Glutamatergic neuron (in vitro differentiated cells): ENCODE results near the gene DOCK6. TPM values are rescaled to one million over a fixed set of nuclear protein-coding genes. Genes with fewer than 3 reads are reported as not detected.
"Not testable (repeated sequence)": the region's sequence is repeated elsewhere in the genome, so short reads cannot be mapped to it uniquely, and the experiment has no call there.

Source experiments
- DNase-seq: peaks from one replicate; pipeline ENCODE4 v3.0.0; 2022
- H3K27ac Mint-ChIP-seq: one replicate; pipeline ENCODE4 v1.8.0; 2020; ENCODE audit warnings: mild to moderate bottlenecking, mixed read lengths, inconsistent platforms; ENCODE audit not compliant: unreplicated experiment
- H3K27me3 Mint-ChIP-seq: one replicate; pipeline ENCODE4 v1.8.0; 2020; ENCODE audit warnings: mild to moderate bottlenecking, moderate library complexity, mixed read lengths, inconsistent platforms; ENCODE audit not compliant: unreplicated experiment
- H3K36me3 Mint-ChIP-seq: one replicate; pipeline ENCODE4 v1.8.0; 2020; ENCODE audit warnings: mild to moderate bottlenecking, mixed read lengths, inconsistent platforms; ENCODE audit not compliant: unreplicated experiment
- H3K4me1 Mint-ChIP-seq: one replicate; pipeline ENCODE4 v1.8.0; 2020; ENCODE audit warnings: mild to moderate bottlenecking, low read depth, mixed read lengths, inconsistent platforms; ENCODE audit not compliant: unreplicated experiment
- H3K4me3 Mint-ChIP-seq: one replicate; pipeline ENCODE4 v1.8.0; 2020; ENCODE audit warnings: mild to moderate bottlenecking, mixed read lengths, inconsistent platforms; ENCODE audit not compliant: unreplicated experiment
- H3K9me3 Mint-ChIP-seq: one replicate; pipeline ENCODE4 v1.8.0; 2020; ENCODE audit warnings: mild to moderate bottlenecking, moderate library complexity, mixed read lengths, inconsistent platforms; ENCODE audit not compliant: unreplicated experiment
- CTCF ChIP-seq: fragments of 200-600 bp; sonication (generic); IDR thresholded peaks from one replicate; pipeline ENCODE4 v1.5.0; 2021; ENCODE audit not compliant: partially characterized antibody, unreplicated experiment
- total RNA-seq: library from RNA; stranded (reverse); fragmentation: NEBNext Ultra II Directional; extraction: Animal tissue kit (Norgen Biotek cat#: 25700); gene quantifications from one replicate; pipeline ENCODE4 v1.2.1, GENCODE V29; 2021; ENCODE audit not compliant: unreplicated experiment

The DOCK6 gene
- total RNA-seq, 1 donor from 2014 or later: 260 TPM

GRCh38 chr19:11182994-11183393 is 79.3 kb downstream of the DOCK6 start:
- Mint-ChIP-seq H3K9me3 (peaks cover 3% of the 10 kb centered on the region), H3K4me3 (no peak overlapping the region), H3K27ac (no peak overlapping the region), H3K36me3 (peaks cover 10% of the 10 kb centered on the region), H3K27me3 (peaks cover 2% of the 10 kb centered on the region), H3K4me1 (no peaks in the 10 kb centered on the region)
- TF ChIP-seq CTCF: no peak
- no peak for DNase-seq

DNA sequence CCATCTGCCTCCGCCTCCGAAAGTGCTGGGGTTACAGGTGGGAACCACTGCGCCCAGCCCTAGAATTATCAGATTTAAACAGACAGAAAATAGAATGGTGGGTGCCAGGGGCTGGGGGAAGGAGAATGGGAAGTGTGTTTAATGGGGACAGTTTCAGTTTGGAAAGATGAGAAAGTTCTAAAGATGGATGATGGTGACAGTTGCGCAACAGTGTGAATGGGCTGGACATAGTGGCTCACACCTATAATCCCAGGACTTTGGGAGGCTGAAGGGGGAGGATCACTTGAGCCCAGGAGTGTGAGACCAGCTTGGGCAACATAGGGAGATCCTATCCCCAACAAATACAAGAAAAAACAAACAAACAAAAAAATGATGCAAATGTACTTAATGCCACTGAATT is 80.8 kb downstream of the DOCK6 start:
- Mint-ChIP-seq H3K27ac (no peak overlapping the region), H3K36me3 (peaks cover 6% of the 10 kb centered on the region), H3K9me3 (peaks cover 3% of the 10 kb centered on the region), H3K4me1 (no peaks in the 10 kb centered on the region), H3K27me3 (peaks cover 2% of the 10 kb centered on the region), H3K4me3 (no peak overlapping the region)
- TF ChIP-seq CTCF: no peak
- DNase-seq: no peak

- not testable (repeated sequence) for H3K27me3 Mint-ChIP-seq, H3K36me3 Mint-ChIP-seq, H3K4me1 Mint-ChIP-seq, H3K4me3 Mint-ChIP-seq, DNase-seq, H3K9me3 Mint-ChIP-seq, H3K27ac Mint-ChIP-seq
Observed at GRCh38 chr19:11180975-11181374, 81.3 kb downstream of the DOCK6 start.

DNA sequence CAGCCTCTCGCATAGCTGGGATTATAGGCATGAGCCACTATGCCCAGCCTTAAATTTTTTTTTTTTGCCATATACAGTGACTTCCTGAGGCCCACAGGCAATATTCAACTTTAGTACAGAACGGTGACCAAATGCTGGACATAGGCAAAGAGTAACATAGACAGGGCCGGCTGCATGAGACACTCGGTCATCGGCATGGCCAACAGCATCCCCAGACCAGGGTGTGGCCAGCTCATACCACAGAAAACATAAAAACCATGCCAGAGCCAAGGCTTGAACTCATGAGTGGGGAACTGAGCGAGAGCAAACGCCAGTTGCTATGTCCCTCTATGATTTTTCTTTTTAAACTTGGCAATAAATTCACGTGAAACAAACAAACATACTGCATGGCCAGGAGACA is 82.0 kb downstream of the DOCK6 start:
- Mint-ChIP-seq H3K9me3 (peaks cover 1% of the 10 kb centered on the region), H3K4me3 (no peak overlapping the region), H3K4me1 (no peaks in the 10 kb centered on the region), H3K27ac (no peak overlapping the region), H3K36me3 (peaks cover 6% of the 10 kb centered on the region), H3K27me3 (peaks cover 2% of the 10 kb centered on the region)
- no peak for DNase-seq
- no peak for TF ChIP-seq CTCF

- DNase-seq: no peak
- H3K9me3 Mint-ChIP-seq: peaks cover 1% of the 10 kb centered on the region
- TF ChIP-seq CTCF: no peak
- H3K4me3 Mint-ChIP-seq: no peak overlapping the region
- H3K36me3 Mint-ChIP-seq: peaks cover 6% of the 10 kb centered on the region
- H3K27me3 Mint-ChIP-seq: peaks cover 2% of the 10 kb centered on the region
- no peak overlapping the region for H3K27ac Mint-ChIP-seq
- no peaks in the 10 kb centered on the region for H3K4me1 Mint-ChIP-seq
Observed at GRCh38 chr19:11179716-11180297, 82.5 kb downstream of the DOCK6 start.

DNA sequence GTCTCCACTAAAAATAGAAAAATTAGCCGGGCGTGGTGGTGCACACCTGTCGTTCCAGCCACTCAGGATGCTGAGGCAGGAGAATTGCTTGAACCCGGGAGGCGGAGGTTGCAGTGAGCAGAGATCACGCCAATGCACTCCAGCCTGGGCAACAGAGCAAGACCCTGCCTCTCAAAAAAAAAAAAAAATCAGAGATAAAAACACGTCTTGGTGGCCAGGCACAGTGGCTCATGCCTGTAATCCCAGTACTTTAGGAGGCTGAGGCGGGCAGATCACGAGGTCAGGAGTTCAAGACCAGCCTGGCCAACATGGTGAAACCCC is 83.2 kb downstream of the DOCK6 start:
- not testable (repeated sequence) for H3K27me3 Mint-ChIP-seq, H3K9me3 Mint-ChIP-seq, DNase-seq, H3K4me1 Mint-ChIP-seq, H3K27ac Mint-ChIP-seq, H3K36me3 Mint-ChIP-seq, H3K4me3 Mint-ChIP-seq
